Fibroblast of the aortic adventitia (primary cell): ENCODE data around the gene LPA. TPM values are rescaled to one million over a fixed set of nuclear protein-coding genes. Genes with fewer than 3 reads are reported as not detected.
"Not testable (repeated sequence)": the region's sequence is repeated elsewhere in the genome, so short reads cannot be mapped to it uniquely, and the experiment has no call there.

ENCODE experiments used
- DNase-seq: peaks from one replicate; pipeline ENCODE4 v3.0.0-alpha.2; 2010; ENCODE audit warnings: low read depth
- H3K4me3 ChIP-seq: 2 replicates; pipeline ENCODE4 v1.5.1; 2011; ENCODE audit warnings: low read depth, mild to moderate bottlenecking, control low read depth, low read length, moderate library complexity
- CTCF ChIP-seq: IDR thresholded peaks from 2 replicates; pipeline ENCODE4 v1.5.1; 2011; ENCODE audit warnings: mild to moderate bottlenecking, low read length, control low read depth, inconsistent platforms; ENCODE audit not compliant: insufficient read depth
- total RNA-seq: library from RNA; depleted of rRNA; stranded (reverse); fragments of >200 nt; gene quantifications from 2 replicates; pipeline ENCODE4 v1.2.3, GENCODE V29; 2012; ENCODE audit warnings: low replicate concordance

LPA gene
- total RNA-seq, 1 donor: not detected

- no peak overlapping the region for H3K4me3 ChIP-seq
- no peak for TF ChIP-seq CTCF
- no peak for DNase-seq
These were observed 119.3 kb downstream of the LPA start for GRCh38 chr6:160544802-160545201.

GRCh38 chr6:160535270-160535669 lies 128.8 kb downstream of the LPA start:
- DNase-seq: no peak
- no peak overlapping the region for H3K4me3 ChIP-seq
- TF ChIP-seq CTCF: no peak

- DNase-seq: peak; percentile 53
- peak overlapping the region; percentile 40 for H3K4me3 ChIP-seq
- peak; percentile 90 for TF ChIP-seq CTCF
These were observed 129.9 kb downstream of the LPA start for GRCh38 chr6:160534050-160534696.

GRCh38 chr6:160532315-160532714 lies 131.8 kb downstream of the LPA start:
- TF ChIP-seq CTCF: no peak
- no peak overlapping the region for H3K4me3 ChIP-seq
- DNase-seq: no peak

GRCh38 chr6:160531826-160532225 lies 132.2 kb downstream of the LPA start:
- no peak overlapping the region for H3K4me3 ChIP-seq
- TF ChIP-seq CTCF: no peak
- no peak for DNase-seq

- not testable (repeated sequence) for DNase-seq
These were observed 134.6 kb downstream of the LPA start for GRCh38 chr6:160529524-160529923.

GRCh38 chr6:160523223-160523622 lies 140.9 kb downstream of the LPA start:
- no peak for TF ChIP-seq CTCF
- no peak overlapping the region for H3K4me3 ChIP-seq
- no peak for DNase-seq

More at GRCh38 chr6:160529524-160529923, 134.6 kb downstream of the LPA start:
- H3K4me3 ChIP-seq: not testable (repeated sequence)
